ENCODE measurements around the gene GOLGA6L7. TPM values are rescaled to one million over a fixed set of nuclear protein-coding genes. Genes with fewer than 3 reads are reported as not detected.

GOLGA6L7 gene
- total and polyA plus RNA-seq, 2 donors (not counting 3 experiments of a cell fraction or from before 2014, with no cell fraction given): not detected

DNA sequence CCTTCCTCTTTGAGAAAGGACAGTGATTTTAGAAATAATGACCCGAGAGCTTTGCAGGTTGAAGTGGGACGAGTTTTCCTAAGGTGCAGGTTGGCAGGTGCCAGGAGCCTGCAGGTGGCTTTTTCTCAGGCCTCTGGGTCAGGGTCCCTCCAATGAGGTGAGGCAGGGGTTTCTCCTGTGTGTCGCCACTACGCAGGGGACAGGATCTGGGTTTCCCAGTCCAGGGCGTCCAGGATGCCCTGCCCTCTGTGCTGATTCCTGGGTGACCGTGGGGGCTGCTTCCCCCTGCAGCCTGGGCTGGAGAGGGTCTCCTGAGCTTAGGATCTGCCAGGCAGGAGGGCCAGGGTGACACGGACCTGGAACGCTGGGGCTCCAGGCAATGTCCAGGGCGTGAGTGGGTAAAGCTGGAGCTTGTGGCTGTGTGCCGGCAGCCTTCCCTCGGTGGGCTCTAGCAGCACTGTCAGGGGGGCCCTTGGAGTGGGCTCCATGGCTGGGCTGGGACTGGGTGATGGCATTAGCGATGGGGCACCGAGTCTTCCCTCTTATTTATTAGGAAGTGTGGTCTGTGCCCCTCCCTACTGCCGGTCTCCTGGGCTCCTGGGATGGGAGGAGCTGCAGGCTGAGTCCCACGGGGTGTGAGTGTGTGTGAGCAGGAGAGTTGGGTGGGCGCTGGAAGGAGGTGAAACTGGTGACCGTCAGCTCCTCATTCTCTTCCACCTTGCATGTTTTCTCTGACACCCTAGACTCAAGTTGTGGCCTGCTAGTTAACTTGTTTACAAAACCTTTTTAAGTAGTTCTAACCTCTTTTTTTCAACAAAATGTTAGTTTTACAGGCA lies 39.1 kb upstream of the GOLGA6L7 start:
- H3K4me3 ChIP-seq (replicated peaks in 1 of 3; ENCODE audit: insufficient read depth in 1 of 3, low read depth in 1 of 3, low read length in 3 of 3): no peak overlapping the region
- ChIA-PET POLR2A (no interaction called here), CTCF (interaction anchor here (1.0 to 1.2 kb wide), 2 partner anchors 215 to 216 kb away, joined by 3 to 7 read pairs; no protein-coding TSS in a partner anchor)
- FAIRE-seq (no peak), DNase-seq (ENCODE audit: low read depth, low spot score) (no peak)
- H3K4me1 ChIP-seq (ENCODE audit: control insufficient read depth, extremely low read depth, insufficient read depth, low read length): peaks cover 4% of the 10 kb centered on the region
- BruUV-seq (replicated peaks): no TSS peak
- H4K20me1 ChIP-seq (replicated peaks; ENCODE audit: control insufficient read depth, extremely low read depth, insufficient read depth, low read length): no peaks in the 10 kb centered on the region
- H3K79me2 ChIP-seq (ENCODE audit: control insufficient read depth, insufficient read depth, low read length): no peaks in the 10 kb centered on the region
- H3K27me3 ChIP-seq (ENCODE audit: control insufficient read depth in 2 of 2, insufficient read depth in 2 of 2, low read length in 2 of 2): peaks cover 0 to 2% of the 10 kb centered on the region in 2 experiments
- H2AFZ ChIP-seq (ENCODE audit: low read depth, low read length): no peak overlapping the region
- H3K9me1 ChIP-seq (replicated peaks; ENCODE audit: control insufficient read depth, extremely low read depth, insufficient read depth, low read length): no peaks in the 10 kb centered on the region
- TF ChIP-seq, protein P1, sequence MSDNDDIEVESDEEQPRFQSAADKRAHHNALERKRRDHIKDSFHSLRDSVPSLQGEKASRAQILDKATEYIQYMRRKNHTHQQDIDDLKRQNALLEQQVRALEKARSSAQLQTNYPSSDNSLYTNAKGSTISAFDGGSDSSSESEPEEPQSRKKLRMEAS (IDR thresholded peaks at IDR 0.05; ENCODE audit: insufficient read depth, insufficient read length): no peak
- TF ChIP-seq, protein P2, sequence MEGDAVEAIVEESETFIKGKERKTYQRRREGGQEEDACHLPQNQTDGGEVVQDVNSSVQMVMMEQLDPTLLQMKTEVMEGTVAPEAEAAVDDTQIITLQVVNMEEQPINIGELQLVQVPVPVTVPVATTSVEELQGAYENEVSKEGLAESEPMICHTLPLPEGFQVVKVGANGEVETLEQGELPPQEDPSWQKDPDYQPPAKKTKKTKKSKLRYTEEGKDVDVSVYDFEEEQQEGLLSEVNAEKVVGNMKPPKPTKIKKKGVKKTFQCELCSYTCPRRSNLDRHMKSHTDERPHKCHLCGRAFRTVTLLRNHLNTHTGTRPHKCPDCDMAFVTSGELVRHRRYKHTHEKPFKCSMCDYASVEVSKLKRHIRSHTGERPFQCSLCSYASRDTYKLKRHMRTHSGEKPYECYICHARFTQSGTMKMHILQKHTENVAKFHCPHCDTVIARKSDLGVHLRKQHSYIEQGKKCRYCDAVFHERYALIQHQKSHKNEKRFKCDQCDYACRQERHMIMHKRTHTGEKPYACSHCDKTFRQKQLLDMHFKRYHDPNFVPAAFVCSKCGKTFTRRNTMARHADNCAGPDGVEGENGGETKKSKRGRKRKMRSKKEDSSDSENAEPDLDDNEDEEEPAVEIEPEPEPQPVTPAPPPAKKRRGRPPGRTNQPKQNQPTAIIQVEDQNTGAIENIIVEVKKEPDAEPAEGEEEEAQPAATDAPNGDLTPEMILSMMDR (IDR thresholded peaks at IDR 0.05; ENCODE audit: extremely low read depth in 1 of 2, insufficient read depth in 1 of 2, low read depth in 1 of 2, low read length in 2 of 2): no peak
- H3K4me2 ChIP-seq (ENCODE audit: insufficient read depth, low read length): peak overlapping the region; percentile 30
- intact Hi-C loops (cut with micrococcal nuclease): no loop called here
- H3K36me3 ChIP-seq (ENCODE audit: control insufficient read depth in 2 of 2, extremely low read depth in 1 of 2, insufficient read depth in 2 of 2, low read length in 2 of 2): no peaks in the 10 kb centered on the region
- no peak overlapping the region for H3K9ac ChIP-seq (replicated peaks; ENCODE audit: extremely low read depth, insufficient read depth, low read length)
- dilution Hi-C loops (cut with MboI; ENCODE audit: extremely low pct_ligation_motif_present, low sequenced_read_pairs): no loop called here
- no peaks in the 10 kb centered on the region for H3K9me3 ChIP-seq (replicated peaks; ENCODE audit: control insufficient read depth, insufficient read depth, low read length)
- no peak overlapping the region for H3K27ac ChIP-seq (ENCODE audit: insufficient read depth, low read depth, low read length)
